Measurements from ENCODE around the gene ANXA6.

DNA sequence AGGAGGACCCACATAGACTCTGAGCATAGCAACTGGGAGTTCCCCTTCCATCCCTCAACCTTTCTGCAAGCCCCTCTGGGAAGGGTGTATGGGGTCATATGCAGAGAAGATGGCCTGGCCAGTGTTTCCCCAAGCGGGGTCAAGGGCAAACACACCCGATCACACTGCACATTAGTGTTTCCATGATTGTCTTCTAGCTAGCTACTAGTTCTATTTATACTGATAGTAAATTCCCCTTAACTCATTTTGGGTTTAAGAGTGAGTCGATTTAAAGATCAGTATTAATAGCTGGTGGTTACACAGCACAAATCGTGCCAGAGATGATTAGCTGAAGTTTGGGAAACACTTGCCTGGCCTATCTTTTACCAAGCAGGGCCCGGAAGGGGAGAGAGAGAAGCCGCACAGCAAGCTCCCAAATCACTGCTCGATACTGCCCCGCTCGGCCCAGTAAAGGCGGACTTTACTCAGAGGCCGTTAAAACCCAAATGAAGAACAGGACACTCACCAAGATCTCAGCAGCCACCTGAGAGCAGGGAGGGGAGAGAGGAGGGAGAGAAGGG lies 47.4 kb downstream of the ANXA6 start:
- TF ChIP-seq MXI1 (IDR thresholded peaks at IDR 0.05; ENCODE audit: low read depth, low read length) (no peak), POLR2AphosphoS5 (IDR thresholded peaks at IDR 0.05; ENCODE audit: low read depth, low read length) (no peak), RAD21 (IDR thresholded peaks at IDR 0.05; ENCODE audit: low read length) (no peak), EP300 (IDR thresholded peaks at IDR 0.05; ENCODE audit: borderline replicate concordance in 1 of 2, low read depth in 1 of 2, low read length in 1 of 2) (no peak), EZH2phosphoT487 (IDR thresholded peaks at IDR 0.05; ENCODE audit: borderline replicate concordance, low read depth) (no peak), RCOR1 (IDR thresholded peaks at IDR 0.05; ENCODE audit: low read length) (no peak), NFIC (IDR thresholded peaks at IDR 0.05; ENCODE audit: borderline replicate concordance) (no peak)
- TF ChIP-seq, protein P1, sequence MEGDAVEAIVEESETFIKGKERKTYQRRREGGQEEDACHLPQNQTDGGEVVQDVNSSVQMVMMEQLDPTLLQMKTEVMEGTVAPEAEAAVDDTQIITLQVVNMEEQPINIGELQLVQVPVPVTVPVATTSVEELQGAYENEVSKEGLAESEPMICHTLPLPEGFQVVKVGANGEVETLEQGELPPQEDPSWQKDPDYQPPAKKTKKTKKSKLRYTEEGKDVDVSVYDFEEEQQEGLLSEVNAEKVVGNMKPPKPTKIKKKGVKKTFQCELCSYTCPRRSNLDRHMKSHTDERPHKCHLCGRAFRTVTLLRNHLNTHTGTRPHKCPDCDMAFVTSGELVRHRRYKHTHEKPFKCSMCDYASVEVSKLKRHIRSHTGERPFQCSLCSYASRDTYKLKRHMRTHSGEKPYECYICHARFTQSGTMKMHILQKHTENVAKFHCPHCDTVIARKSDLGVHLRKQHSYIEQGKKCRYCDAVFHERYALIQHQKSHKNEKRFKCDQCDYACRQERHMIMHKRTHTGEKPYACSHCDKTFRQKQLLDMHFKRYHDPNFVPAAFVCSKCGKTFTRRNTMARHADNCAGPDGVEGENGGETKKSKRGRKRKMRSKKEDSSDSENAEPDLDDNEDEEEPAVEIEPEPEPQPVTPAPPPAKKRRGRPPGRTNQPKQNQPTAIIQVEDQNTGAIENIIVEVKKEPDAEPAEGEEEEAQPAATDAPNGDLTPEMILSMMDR (IDR thresholded peaks at IDR 0.05): no peak

Measured in SK-N-SH (cell line).